Measurements from ENCODE around the gene POTEE. TPM values are rescaled to one million over a fixed set of nuclear protein-coding genes. Genes with fewer than 3 reads are reported as not detected.
"Not testable (repeated sequence)": the region's sequence is repeated elsewhere in the genome, so short reads cannot be mapped to it uniquely, and the experiment has no call there.

POTEE gene
- total RNA-seq, 1 experiment from 2014 or later: not detected

DNA sequence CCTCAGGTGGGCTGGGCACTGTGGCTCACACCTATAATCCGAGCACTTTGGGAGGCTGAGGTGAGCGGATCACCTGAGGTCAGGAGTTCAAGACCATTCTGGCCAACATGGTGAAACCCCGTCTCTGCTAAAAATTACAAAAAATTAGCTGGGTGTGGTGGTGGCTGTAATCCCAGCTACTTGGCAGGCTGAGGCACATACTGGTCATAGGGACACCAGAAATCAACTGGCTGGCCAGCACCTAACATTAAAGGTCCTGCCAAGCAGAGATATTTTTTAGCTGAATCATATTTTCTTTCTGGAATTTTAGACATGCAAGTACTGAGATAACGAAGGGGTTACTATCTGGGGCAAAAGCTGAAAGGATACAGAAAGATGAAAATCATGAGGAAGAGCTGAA is 27.9 kb upstream of the POTEE start:
- CTCF ChIA-PET: not testable (repeated sequence)

DNA sequence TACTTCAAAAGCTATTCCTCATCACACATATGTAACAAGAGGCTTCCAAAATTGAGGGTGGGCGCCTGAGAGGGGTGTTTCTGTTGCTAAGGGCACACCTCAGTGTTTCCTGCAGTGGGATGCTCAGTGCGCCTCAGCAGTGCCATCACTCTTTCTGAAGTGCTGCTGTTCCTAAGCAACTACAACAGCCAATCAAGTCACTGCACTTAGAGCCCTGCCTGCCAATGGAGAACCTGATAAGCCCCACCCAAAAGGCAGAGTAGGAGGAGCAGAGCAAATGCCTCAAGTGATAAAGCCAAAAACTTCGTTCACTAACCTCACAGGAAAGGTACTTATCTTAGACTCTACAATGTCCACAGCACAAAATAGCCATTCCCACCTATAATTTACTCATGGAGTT is 15.9 kb upstream of the POTEE start:
- H3K36me3 ChIP-seq (ENCODE audit: low read depth, low read length); CTCF ChIA-PET; H3K9me3 ChIP-seq (ENCODE audit: low read length); H4K20me1 ChIP-seq (ENCODE audit: low read length); H3K27ac ChIP-seq (ENCODE audit: low read length); H3K4me2 ChIP-seq (ENCODE audit: low read length); H3K4me1 ChIP-seq (ENCODE audit: insufficient read depth, low read length); H3K4me3 ChIP-seq (ENCODE audit: low read length); H3K9ac ChIP-seq (ENCODE audit: low read length); H2AFZ ChIP-seq (ENCODE audit: low read length); POLR2A ChIA-PET (ENCODE audit: unreplicated experiment); DNase-seq; H3K79me2 ChIP-seq (ENCODE audit: low read length); BruUV-seq (replicated peaks); ATAC-seq; H3K9me2 ChIP-seq (replicated peaks; ENCODE audit: low read length); intact Hi-C loops (cut with micrococcal nuclease); H3F3A ChIP-seq (ENCODE audit: low read length, unreplicated experiment): not testable (repeated sequence)
- peaks cover 32% of the 10 kb centered on the region for H3K27me3 ChIP-seq (ENCODE audit: low read length)

More for the DNA sequence above, 27.9 kb upstream of the POTEE start:
- H3K4me3 ChIP-seq (ENCODE audit: low read length); H3K4me1 ChIP-seq (ENCODE audit: insufficient read depth, low read length); H4K20me1 ChIP-seq (ENCODE audit: low read length); H3K4me2 ChIP-seq (ENCODE audit: low read length); H2AFZ ChIP-seq (ENCODE audit: low read length); H3K36me3 ChIP-seq (ENCODE audit: low read depth, low read length); ATAC-seq; H3K79me2 ChIP-seq (ENCODE audit: low read length); DNase-seq; POLR2A ChIA-PET (ENCODE audit: unreplicated experiment); H3F3A ChIP-seq (ENCODE audit: low read length, unreplicated experiment); BruUV-seq (replicated peaks); H3K9me3 ChIP-seq (ENCODE audit: low read length); H3K27ac ChIP-seq (ENCODE audit: low read length); H3K9me2 ChIP-seq (replicated peaks; ENCODE audit: low read length); intact Hi-C loops (cut with micrococcal nuclease); H3K9ac ChIP-seq (ENCODE audit: low read length): not testable (repeated sequence)
- H3K27me3 ChIP-seq (ENCODE audit: low read length): peaks cover 28% of the 10 kb centered on the region

- H3K27ac ChIP-seq (ENCODE audit: low read length); H3K36me3 ChIP-seq (ENCODE audit: low read depth, low read length); H4K20me1 ChIP-seq (ENCODE audit: low read length); BruUV-seq (replicated peaks); DNase-seq; POLR2A ChIA-PET (ENCODE audit: unreplicated experiment); H3F3A ChIP-seq (ENCODE audit: low read length, unreplicated experiment); H3K4me3 ChIP-seq (ENCODE audit: low read length); H3K9me3 ChIP-seq (ENCODE audit: low read length); H3K4me1 ChIP-seq (ENCODE audit: insufficient read depth, low read length); intact Hi-C loops (cut with micrococcal nuclease); CTCF ChIA-PET; H3K4me2 ChIP-seq (ENCODE audit: low read length); H3K9ac ChIP-seq (ENCODE audit: low read length); H2AFZ ChIP-seq (ENCODE audit: low read length); H3K9me2 ChIP-seq (replicated peaks; ENCODE audit: low read length); H3K79me2 ChIP-seq (ENCODE audit: low read length); ATAC-seq: not testable (repeated sequence)
- peaks cover 42% of the 10 kb centered on the region for H3K27me3 ChIP-seq (ENCODE audit: low read length)
Measured at GRCh38 chr2:131196186-131196585, 13.2 kb upstream of the POTEE start.

DNA sequence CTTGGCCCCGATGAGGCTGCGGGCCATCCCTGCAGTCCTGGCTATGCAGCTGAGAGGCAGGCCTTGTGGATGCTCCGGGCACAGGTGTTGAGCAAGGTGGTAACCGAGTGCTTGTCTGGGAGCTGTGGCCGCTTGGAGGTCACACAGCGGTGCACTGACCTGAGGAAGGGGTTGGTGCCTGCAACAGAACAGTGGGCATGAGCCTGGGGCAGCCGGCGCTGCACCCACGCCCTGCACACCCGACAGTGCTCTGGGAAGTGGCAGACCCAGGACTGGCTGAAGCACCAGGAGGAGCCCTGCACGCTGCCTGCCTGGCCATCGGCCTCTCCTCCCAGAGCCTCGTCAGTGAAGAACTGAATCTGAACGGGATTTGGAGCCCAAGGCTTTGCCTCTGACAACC is 8.2 kb upstream of the POTEE start:
- intact Hi-C loops (cut with micrococcal nuclease): no loop called here
- ChIA-PET POLR2A (ENCODE audit: unreplicated experiment) (no interaction called here), CTCF (no interaction called here)
- H3K27me3 ChIP-seq (ENCODE audit: low read length): peaks cover 26% of the 10 kb centered on the region
- no peaks in the 10 kb centered on the region for H4K20me1 ChIP-seq (ENCODE audit: low read length)
- H3K27ac ChIP-seq (ENCODE audit: low read length): no peak overlapping the region
- H3K4me2 ChIP-seq (ENCODE audit: low read length): no peak overlapping the region
- H3K79me2 ChIP-seq (ENCODE audit: low read length): no peaks in the 10 kb centered on the region
- H3K36me3 ChIP-seq (ENCODE audit: low read depth, low read length): no peaks in the 10 kb centered on the region
- H3K9ac ChIP-seq (ENCODE audit: low read length): no peak overlapping the region
- H3K4me3 ChIP-seq (ENCODE audit: low read length): no peak overlapping the region
- DNase-seq (no peak), ATAC-seq (no peak)
- no peaks in the 10 kb centered on the region for H3K4me1 ChIP-seq (ENCODE audit: insufficient read depth, low read length)
- H3F3A ChIP-seq (ENCODE audit: low read length, unreplicated experiment): no peaks in the 10 kb centered on the region
- BruUV-seq (replicated peaks): no TSS peak
- H3K9me3 ChIP-seq (ENCODE audit: low read length): no peaks in the 10 kb centered on the region
- TF ChIP-seq EZH2phosphoT487 (IDR thresholded peaks at IDR 0.05; ENCODE audit: borderline replicate concordance, low read length) (no peak), EZH2 (IDR thresholded peaks at IDR 0.05; ENCODE audit: low read length, unreplicated experiment) (no peak)
- TF ChIP-seq, protein P1, sequence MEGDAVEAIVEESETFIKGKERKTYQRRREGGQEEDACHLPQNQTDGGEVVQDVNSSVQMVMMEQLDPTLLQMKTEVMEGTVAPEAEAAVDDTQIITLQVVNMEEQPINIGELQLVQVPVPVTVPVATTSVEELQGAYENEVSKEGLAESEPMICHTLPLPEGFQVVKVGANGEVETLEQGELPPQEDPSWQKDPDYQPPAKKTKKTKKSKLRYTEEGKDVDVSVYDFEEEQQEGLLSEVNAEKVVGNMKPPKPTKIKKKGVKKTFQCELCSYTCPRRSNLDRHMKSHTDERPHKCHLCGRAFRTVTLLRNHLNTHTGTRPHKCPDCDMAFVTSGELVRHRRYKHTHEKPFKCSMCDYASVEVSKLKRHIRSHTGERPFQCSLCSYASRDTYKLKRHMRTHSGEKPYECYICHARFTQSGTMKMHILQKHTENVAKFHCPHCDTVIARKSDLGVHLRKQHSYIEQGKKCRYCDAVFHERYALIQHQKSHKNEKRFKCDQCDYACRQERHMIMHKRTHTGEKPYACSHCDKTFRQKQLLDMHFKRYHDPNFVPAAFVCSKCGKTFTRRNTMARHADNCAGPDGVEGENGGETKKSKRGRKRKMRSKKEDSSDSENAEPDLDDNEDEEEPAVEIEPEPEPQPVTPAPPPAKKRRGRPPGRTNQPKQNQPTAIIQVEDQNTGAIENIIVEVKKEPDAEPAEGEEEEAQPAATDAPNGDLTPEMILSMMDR (conservative IDR thresholded peaks at IDR 0.05; ENCODE audit: low read depth, low read length): no peak
- H2AFZ ChIP-seq (ENCODE audit: low read length): no peak overlapping the region
- H3K9me2 ChIP-seq (replicated peaks; ENCODE audit: low read length): no peaks in the 10 kb centered on the region

DNA sequence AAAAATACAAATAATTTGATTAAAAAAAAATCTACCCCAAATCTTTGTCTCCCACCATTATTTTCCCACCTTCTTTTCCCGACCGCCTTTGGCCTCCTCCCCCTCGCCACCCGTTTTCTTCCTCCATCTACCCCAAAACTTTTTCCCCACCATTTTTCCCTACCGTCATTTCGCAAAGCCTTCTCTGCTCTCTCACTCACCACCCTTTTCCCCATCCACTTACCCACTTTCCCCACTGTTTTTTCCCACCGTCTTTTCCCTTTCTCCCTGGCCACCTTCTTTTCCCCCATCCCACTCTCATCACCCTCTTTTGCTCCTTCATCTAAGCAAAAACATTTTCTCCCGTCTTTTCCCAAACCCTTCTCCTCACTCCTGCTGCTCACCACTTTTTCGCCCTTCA is 1.5 kb upstream of the POTEE start:
- H3K27ac ChIP-seq (ENCODE audit: low read length); H3K79me2 ChIP-seq (ENCODE audit: low read length); POLR2A ChIA-PET (ENCODE audit: unreplicated experiment); DNase-seq; ATAC-seq; BruUV-seq (replicated peaks); H2AFZ ChIP-seq (ENCODE audit: low read length); H3K9ac ChIP-seq (ENCODE audit: low read length); CTCF ChIA-PET; H3K4me2 ChIP-seq (ENCODE audit: low read length); H3K9me2 ChIP-seq (replicated peaks; ENCODE audit: low read length); H3K4me1 ChIP-seq (ENCODE audit: insufficient read depth, low read length); H3K36me3 ChIP-seq (ENCODE audit: low read depth, low read length); H3K27me3 ChIP-seq (ENCODE audit: low read length); H4K20me1 ChIP-seq (ENCODE audit: low read length); H3K9me3 ChIP-seq (ENCODE audit: low read length); intact Hi-C loops (cut with micrococcal nuclease); H3K4me3 ChIP-seq (ENCODE audit: low read length); H3F3A ChIP-seq (ENCODE audit: low read length, unreplicated experiment): not testable (repeated sequence)

DNA sequence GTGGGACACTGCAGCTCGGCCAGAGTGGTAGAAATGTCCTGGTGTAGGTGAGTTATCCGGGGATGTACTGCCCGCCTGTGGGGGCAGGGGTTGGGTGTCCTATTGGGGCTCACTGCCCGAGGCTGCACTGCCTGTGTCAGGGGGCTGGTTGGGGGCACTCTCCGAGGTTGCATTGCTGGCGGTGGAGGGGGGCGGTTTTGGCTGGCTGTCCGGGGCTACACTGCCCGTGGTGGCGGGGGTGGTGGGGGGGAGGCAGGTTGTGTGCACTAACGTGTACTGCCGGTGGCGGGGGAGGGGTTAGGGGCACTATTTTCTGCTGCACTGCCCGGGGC is 403 bp downstream of the POTEE start:
- H3K36me3 ChIP-seq (ENCODE audit: low read depth, low read length); H2AFZ ChIP-seq (ENCODE audit: low read length); H3K9me2 ChIP-seq (replicated peaks; ENCODE audit: low read length); H3K9ac ChIP-seq (ENCODE audit: low read length); H3K79me2 ChIP-seq (ENCODE audit: low read length); H3K27me3 ChIP-seq (ENCODE audit: low read length); H3K4me3 ChIP-seq (ENCODE audit: low read length); DNase-seq; BruUV-seq (replicated peaks); H3K4me2 ChIP-seq (ENCODE audit: low read length); H3K27ac ChIP-seq (ENCODE audit: low read length); CTCF ChIA-PET; intact Hi-C loops (cut with micrococcal nuclease); H3K9me3 ChIP-seq (ENCODE audit: low read length); H3F3A ChIP-seq (ENCODE audit: low read length, unreplicated experiment); ATAC-seq; POLR2A ChIA-PET (ENCODE audit: unreplicated experiment); H4K20me1 ChIP-seq (ENCODE audit: low read length); H3K4me1 ChIP-seq (ENCODE audit: insufficient read depth, low read length): not testable (repeated sequence)
